SU-DHL-6 (cell line): ENCODE measurements around the gene RBMY1A1.
"Not testable (repeated sequence)": the region's sequence is repeated elsewhere in the genome, so short reads cannot be mapped to it uniquely, and the experiment has no call there.

Experiments used
- H2AFZ ChIP-seq: fragments of 200-600 bp; sonication (generic); 2 replicates; pipeline ENCODE4 v1.6.1; 2014; ENCODE audit warnings: low read depth, mild to moderate bottlenecking, moderate library complexity, mixed read lengths, antibody characterized with exemption, low read length; ENCODE audit not compliant: severe bottlenecking
- H3F3A ChIP-seq: fragments of 200-600 bp; shearing (Covaris generic); 2 replicates; pipeline ENCODE4 v1.6.0; 2016; ENCODE audit warnings: antibody characterized with exemption, mild to moderate bottlenecking; ENCODE audit not compliant: insufficient read depth
- H3K27ac ChIP-seq: fragments of 200-600 bp; sonication (generic); 2 replicates; pipeline ENCODE4 v1.5.1; 2016; ENCODE audit warnings: low read depth, mild to moderate bottlenecking, low read length, moderate library complexity, mixed read lengths
- H3K27me3 ChIP-seq: fragments of 200-600 bp; sonication (generic), shearing (Covaris generic); 2 replicates; pipeline ENCODE4 v1.6.0; 2014; ENCODE audit warnings: mild to moderate bottlenecking, low read length
- H3K36me3 ChIP-seq: fragments of 200-600 bp; sonication (generic); 2 replicates; pipeline ENCODE4 v1.6.1; 2014; ENCODE audit warnings: mild to moderate bottlenecking, low read length, mixed read lengths
- H3K4me2 ChIP-seq: fragments of 300-600, 200-600 bp; shearing (Covaris generic), sonication (generic); 2 replicates; pipeline ENCODE4 v1.6.0; 2014; ENCODE audit warnings: low read length, low read depth, mild to moderate bottlenecking; ENCODE audit not compliant: poor library complexity, severe bottlenecking
- H3K4me3 ChIP-seq: fragments of 200-600 bp; sonication (generic); 2 replicates; pipeline ENCODE4 v1.5.1; 2014; ENCODE audit warnings: antibody characterized with exemption, low read length, mild to moderate bottlenecking, mixed read lengths; ENCODE audit not compliant: insufficient read depth, poor library complexity, severe bottlenecking
- H3K79me2 ChIP-seq: fragments of 200-600 bp; sonication (generic); 2 replicates; pipeline ENCODE4 v1.6.1; 2014; ENCODE audit warnings: mild to moderate bottlenecking, low read length, moderate library complexity; ENCODE audit not compliant: insufficient read depth
- H3K9ac ChIP-seq: fragments of 200-600 bp; sonication (generic); 2 replicates; pipeline ENCODE4 v1.7.0; 2014; ENCODE audit warnings: mild to moderate bottlenecking, low read length
- H3K9me2 ChIP-seq: fragments of 200-600 bp; sonication (generic); replicated peaks from 2 replicates; pipeline ENCODE4 v1.6.1; 2014; ENCODE audit warnings: low read length; ENCODE audit not compliant: insufficient read depth
- H3K9me3 ChIP-seq: fragments of 200-600 bp; sonication (generic); 2 replicates; pipeline ENCODE4 v1.6.1; 2014; ENCODE audit warnings: low read length, mixed read lengths; ENCODE audit not compliant: insufficient read depth
- H4K20me1 ChIP-seq: fragments of 200-600 bp; sonication (generic); 2 replicates; pipeline ENCODE4 v1.6.1; 2014; ENCODE audit warnings: low read depth, mild to moderate bottlenecking, antibody characterized with exemption, low read length, moderate library complexity, mixed read lengths
- EZH2phosphoT487 ChIP-seq: fragments of 200-600 bp; sonication (generic), shearing (Covaris generic); conservative IDR thresholded peaks from 2 replicates; pipeline ENCODE4 v1.6.1; 2018; ENCODE audit warnings: mild to moderate bottlenecking, antibody characterized with exemption, low read length, moderate library complexity, mixed read lengths
- TF ChIP-seq, protein P1 (sequence below): fragments of 200-600 bp; sonication (generic); IDR thresholded peaks from one replicate; pipeline ENCODE4 v1.5.1; 2017; ENCODE audit warnings: antibody characterized with exemption, mild to moderate bottlenecking, low read length, moderate library complexity; ENCODE audit not compliant: insufficient read depth, poor library complexity, severe bottlenecking

RBMY1A1 gene

DNA sequence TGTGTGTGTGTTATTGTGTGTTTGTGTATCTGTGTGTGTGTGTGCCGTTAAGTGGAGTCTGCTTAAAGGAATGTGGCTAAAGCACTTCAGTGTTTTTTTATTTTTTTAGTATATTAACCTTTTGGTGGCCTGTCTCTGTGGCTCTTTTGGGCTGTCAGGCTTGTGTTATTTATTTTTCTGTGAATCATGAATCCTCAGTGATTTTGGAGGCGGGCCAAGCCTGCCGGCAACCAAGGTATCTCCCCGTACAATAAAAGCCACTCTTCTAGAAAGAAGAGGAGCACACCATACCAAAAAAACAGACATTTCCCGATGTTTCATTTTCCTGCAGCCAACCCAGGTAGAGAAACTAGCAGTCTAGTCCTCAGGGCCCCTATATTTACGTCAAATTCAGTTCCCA is 57.4 kb downstream of the RBMY1A1 start:
- Histone ChIP-seq H3F3A (no peaks in the 10 kb centered on the region), H3K4me3 (no peak overlapping the region), H3K9me3 (no peaks in the 10 kb centered on the region), H3K36me3 (no peaks in the 10 kb centered on the region), H3K9me2 (no peaks in the 10 kb centered on the region), H3K9ac (no peak overlapping the region), H2AFZ (no peak overlapping the region), H3K79me2 (no peaks in the 10 kb centered on the region), H3K4me2 (no peak overlapping the region), H4K20me1 (no peaks in the 10 kb centered on the region), H3K27me3 (no peaks in the 10 kb centered on the region), H3K27ac (no peak overlapping the region)
- TF ChIP-seq, protein P1, sequence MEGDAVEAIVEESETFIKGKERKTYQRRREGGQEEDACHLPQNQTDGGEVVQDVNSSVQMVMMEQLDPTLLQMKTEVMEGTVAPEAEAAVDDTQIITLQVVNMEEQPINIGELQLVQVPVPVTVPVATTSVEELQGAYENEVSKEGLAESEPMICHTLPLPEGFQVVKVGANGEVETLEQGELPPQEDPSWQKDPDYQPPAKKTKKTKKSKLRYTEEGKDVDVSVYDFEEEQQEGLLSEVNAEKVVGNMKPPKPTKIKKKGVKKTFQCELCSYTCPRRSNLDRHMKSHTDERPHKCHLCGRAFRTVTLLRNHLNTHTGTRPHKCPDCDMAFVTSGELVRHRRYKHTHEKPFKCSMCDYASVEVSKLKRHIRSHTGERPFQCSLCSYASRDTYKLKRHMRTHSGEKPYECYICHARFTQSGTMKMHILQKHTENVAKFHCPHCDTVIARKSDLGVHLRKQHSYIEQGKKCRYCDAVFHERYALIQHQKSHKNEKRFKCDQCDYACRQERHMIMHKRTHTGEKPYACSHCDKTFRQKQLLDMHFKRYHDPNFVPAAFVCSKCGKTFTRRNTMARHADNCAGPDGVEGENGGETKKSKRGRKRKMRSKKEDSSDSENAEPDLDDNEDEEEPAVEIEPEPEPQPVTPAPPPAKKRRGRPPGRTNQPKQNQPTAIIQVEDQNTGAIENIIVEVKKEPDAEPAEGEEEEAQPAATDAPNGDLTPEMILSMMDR, result no peak
- no peak for TF ChIP-seq EZH2phosphoT487

DNA sequence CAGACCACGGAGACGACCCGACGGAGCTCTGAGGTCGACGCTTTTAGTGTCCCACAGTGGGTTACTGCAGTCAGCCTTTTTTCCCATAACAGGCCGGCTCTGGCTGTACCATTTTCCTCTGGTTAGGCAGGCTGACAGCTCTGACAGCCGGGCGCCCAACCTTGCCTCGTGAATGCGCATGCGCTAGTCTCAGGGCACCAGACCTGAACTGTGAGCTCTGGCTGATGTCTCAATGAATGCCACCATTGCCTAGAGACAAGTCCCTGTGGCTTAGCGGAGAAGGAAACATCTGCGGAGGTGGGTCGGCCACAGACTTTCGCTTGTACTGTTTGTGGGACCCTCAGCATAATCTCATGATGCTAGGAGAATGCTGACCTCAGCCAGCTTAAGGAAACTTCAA is 61.6 kb downstream of the RBMY1A1 start:
- not testable (repeated sequence) for H3F3A ChIP-seq, H2AFZ ChIP-seq, H3K4me2 ChIP-seq, H3K9me2 ChIP-seq, H3K9ac ChIP-seq, H4K20me1 ChIP-seq, H3K9me3 ChIP-seq, H3K79me2 ChIP-seq, H3K4me3 ChIP-seq, H3K27ac ChIP-seq, H3K36me3 ChIP-seq, H3K27me3 ChIP-seq
